Skin epidermis (tissue), 12 donors: ENCODE measurements around the gene CCDC146.
"Not testable (repeated sequence)": the region's sequence is repeated elsewhere in the genome, so short reads cannot be mapped to it uniquely, and the experiment has no call there.

Experiments
- H3K27ac ChIP-seq, 21 experiments: fragments of 200-600 bp; sonication (generic) in 11 of 21; one replicate each; pipeline ENCODE4 v1.5.0; 2020; ENCODE audit warnings: mild to moderate bottlenecking in 3 of 21, inconsistent platforms in 2 of 21, moderate library complexity in 2 of 21
- H3K4me3 ChIP-seq, 7 experiments: fragments of 200-600 bp; sonication (generic) in 2 of 7; one replicate each; pipeline ENCODE4 v1.5.0; 2020; ENCODE audit warnings: inconsistent platforms in 2 of 7, mild to moderate bottlenecking in 2 of 7, moderate library complexity in 1 of 7

CCDC146 gene, protein sequence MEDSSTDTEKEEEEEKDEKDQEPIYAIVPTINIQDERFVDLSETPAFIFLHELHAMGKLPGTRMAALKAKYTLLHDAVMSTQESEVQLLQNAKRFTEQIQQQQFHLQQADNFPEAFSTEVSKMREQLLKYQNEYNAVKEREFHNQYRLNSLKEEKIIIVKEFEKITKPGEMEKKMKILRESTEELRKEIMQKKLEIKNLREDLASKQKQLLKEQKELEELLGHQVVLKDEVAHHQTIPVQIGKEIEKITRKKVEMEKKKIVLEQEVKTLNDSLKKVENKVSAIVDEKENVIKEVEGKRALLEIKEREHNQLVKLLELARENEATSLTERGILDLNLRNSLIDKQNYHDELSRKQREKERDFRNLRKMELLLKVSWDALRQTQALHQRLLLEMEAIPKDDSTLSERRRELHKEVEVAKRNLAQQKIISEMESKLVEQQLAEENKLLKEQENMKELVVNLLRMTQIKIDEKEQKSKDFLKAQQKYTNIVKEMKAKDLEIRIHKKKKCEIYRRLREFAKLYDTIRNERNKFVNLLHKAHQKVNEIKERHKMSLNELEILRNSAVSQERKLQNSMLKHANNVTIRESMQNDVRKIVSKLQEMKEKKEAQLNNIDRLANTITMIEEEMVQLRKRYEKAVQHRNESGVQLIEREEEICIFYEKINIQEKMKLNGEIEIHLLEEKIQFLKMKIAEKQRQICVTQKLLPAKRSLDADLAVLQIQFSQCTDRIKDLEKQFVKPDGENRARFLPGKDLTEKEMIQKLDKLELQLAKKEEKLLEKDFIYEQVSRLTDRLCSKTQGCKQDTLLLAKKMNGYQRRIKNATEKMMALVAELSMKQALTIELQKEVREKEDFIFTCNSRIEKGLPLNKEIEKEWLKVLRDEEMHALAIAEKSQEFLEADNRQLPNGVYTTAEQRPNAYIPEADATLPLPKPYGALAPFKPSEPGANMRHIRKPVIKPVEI

DNA sequence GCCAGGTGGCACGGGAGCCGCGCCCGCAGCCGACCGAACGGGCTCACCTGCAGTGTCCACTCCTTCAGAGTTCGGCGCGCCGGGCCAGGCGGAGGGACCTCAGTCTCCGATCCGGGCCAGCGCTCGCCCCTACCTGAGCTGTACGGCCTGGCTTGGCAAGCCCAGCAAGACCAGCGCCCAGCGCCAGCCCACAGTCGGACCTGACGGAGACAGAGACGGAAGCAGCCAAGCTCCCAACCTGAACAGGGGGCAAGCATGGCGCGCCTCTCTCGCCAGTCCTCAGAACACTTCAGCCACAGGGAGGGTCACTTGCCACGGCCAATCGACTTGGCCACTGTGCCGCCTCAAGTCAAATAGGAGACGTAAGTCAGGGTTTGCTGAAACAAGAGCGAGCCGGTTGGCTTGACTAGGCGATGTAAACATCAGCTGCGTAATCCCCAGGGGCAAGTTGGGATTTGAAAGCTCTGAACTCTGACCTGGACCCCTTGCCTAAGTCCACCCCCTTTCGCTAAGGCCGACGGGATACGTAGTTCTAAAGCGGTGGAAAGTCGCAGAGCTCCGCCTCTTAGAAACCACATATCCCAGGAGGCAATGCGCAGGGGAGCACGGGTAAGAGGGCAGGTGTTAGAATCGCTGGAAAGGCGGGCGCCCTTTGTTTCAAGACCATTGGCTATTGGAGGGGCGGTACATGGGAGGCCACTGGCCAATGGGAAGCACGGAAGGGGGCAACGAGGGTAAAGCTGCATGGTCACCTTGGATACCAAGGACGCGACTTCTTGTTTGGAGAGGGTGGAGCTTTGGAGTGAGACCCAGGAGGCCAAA lies at the start of gene CCDC146:
Gene CCDC146, plus strand, starts transcription at position 756 of the 822 bp plus-strand sequence. CDS start 45,054 bp downstream, outside the sequence.
- peak within 1 kb of the TSS; percentile 54 to 80 (median 63) for H3K4me3 ChIP-seq
- peak within 1 kb of the TSS in 19 of 21 experiments; percentile 50 to 84 (median 69) for H3K27ac ChIP-seq

DNA sequence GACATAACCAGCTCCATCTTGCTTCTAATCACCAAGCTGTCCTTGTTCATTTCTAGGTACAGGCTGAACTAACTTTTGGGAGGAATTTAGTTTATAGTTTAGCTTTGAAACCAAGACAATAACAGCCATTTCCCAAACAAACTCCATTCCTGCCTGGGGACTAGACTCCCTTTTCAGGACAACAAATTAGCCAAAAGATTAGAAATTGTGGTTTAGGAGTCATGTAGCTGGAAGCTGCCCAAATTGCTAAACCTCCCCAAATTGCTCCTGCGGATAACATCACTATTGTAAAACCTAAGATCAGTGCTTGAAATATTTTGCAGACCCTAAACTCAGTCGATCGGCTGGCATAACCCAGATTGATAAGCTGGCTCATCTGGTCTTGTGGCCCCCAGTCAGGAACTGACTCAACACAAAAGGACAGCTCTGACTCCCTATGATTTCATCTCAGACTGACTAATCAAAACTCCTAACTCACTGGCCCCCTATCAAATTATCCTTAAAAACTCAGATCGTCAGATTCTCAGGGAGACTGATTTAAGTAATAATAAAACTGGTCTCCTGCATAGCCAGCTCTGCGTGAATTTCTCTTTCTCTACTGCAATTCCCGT lies 47.5 kb upstream of the CCDC146 start:
- not testable (repeated sequence) for H3K27ac ChIP-seq, H3K4me3 ChIP-seq

DNA sequence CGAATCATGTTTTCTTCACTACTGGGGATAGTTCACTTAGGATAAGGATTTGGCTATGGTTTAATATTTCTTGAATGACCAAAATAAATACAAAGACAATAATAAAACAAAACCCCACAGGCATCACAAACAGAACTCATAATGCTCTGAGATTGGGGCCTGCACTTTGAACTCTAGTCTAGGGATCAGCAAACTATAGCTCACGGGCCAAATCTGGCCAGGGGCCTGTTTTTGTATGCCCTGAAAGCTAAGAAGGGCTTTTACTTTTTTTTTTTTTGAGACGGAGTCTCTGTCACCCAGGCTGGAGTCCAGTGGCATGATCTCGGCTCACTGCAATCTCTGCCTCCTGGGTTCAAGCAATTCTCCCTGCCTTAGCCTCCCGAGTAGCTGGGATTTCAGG lies 45.4 kb upstream of the CCDC146 start:
- not testable (repeated sequence) for H3K27ac ChIP-seq, H3K4me3 ChIP-seq

DNA sequence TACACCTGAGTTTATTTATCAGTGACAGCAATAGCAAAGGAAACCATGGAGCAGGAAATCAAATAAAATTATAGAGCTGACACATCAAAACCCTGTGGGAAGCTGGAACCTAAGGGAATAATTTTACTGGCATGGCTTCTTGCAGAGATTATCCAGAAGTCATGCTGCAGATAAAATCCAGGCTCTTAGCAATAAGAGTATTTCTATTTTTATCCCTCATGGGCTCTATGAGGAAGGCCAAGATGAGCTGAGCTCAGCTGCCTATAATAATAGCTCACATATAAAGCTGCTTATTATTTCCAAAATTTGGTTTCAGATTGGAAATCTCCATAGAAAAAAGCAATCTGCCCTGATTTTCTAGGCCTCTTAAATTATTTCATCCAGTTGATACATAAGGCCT lies 43.3 kb upstream of the CCDC146 start:
- not testable (repeated sequence) for H3K27ac ChIP-seq, H3K4me3 ChIP-seq

DNA sequence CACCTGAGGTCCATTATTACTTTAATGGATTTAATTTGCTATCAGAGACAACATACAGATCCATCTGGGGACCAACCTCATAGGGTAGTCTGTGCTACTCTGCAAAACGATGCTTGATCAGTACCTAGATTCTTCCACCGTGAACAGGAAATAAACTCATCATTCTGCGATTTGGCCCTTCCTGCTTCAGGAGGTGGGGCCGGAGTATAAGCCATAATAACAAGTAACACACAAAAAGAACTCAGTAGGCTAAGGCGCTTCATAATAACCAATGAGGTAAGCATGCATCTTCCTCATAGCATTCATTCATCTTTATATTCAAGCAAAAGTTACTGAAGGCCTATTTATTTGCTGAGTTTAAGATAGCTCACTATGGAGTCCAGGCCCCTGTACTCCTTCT lies 42.8 kb upstream of the CCDC146 start:
- H3K4me3 ChIP-seq, H3K27ac ChIP-seq: not testable (repeated sequence)

DNA sequence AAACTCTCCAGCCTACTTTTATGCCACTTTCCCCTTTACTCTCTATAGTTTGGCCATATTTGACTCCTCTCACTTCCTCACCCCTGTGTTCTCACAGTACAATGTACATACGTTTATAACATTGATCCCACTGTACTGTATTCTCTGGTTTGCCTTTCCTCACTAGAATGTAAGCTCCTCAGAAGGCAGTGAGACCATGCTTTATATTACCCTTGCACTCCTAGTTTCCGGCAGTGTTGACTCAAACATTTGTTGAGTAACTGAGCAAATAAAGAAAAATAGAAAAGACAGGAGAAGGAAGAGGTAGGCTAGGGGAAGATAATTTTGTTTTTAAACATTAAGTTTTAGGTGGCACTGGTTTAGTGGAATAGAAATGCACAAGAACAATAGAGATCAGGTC lies 42.2 kb upstream of the CCDC146 start:
- H3K4me3 ChIP-seq, H3K27ac ChIP-seq: not testable (repeated sequence)

DNA sequence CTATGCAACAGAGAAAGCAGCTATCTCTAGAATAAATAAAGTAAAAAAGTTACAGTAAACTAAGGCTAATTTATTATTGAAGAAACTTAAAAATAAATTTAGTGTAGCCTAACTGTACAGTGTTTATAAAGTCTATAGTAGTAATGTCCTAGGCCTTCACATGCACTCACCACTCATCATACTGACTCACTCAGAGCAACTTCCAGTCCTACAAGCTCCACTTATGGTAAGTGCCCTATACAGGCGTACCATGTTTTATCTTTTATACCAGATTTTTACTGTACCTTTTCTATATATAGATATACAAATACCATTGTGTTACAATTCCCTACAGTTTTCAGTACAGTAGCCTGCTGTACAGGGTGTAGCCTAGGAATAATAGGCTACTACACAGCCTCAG lies 40.2 kb upstream of the CCDC146 start:
- H3K4me3 ChIP-seq, H3K27ac ChIP-seq: not testable (repeated sequence)

DNA sequence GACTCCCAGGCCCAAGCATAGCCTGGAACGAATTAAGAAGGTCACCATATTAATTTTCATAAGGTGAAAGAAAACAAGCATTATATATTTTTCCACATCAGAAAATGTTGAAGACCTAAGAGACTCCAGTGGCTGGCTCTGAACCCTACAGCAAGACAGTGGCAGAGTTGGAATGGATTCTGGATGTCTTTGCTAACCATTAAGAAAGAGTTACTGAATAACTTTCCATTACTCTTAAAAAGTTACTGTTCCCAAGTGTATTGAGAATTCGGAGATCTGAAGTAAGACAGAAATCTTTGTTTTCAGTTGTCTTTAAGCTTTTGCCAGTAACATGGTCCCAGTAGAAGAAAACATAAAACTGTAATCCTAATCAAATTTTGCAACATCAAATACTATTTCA lies 30.1 kb upstream of the CCDC146 start:
- H3K27ac ChIP-seq, H3K4me3 ChIP-seq: not testable (repeated sequence)

DNA sequence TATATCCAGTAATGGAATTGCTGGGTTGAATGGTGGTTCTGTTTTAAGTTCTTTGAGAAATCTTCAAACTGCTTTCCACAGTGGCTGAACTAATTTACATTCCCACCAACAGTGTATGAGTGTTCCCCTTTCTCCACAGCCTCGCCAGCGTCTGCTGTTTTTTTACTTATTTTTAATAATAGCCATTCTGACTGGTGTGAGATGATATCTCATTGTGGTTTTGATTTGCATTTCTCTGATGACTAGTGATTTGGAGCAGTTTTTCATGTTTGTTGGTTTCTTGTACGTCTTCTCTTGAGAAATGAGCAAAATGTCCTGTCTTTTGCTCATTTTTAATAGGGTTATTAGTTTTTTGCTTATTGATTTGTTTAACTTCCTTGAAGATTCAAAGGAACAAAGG lies 21.9 kb upstream of the CCDC146 start:
- not testable (repeated sequence) for H3K4me3 ChIP-seq, H3K27ac ChIP-seq

DNA sequence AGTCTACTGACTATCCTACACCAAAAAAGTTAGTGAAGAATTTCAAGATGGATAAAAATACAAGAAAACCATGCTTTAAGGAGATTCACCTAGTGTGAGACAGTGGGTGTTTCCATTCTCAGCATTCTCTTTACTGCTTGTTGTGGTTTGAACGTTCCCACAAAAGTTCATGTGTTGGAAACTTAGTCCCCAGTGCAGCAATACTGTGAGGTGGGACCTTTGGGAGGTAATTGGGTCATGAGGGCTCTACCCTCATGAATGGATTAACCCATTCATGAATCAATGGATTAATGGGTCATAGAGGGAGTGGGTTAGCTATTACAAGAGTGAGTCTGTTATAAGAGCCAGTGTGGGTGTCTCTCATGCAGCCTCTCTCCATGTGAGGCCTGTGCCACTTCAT lies 21.2 kb upstream of the CCDC146 start:
- not testable (repeated sequence) for H3K4me3 ChIP-seq, H3K27ac ChIP-seq

DNA sequence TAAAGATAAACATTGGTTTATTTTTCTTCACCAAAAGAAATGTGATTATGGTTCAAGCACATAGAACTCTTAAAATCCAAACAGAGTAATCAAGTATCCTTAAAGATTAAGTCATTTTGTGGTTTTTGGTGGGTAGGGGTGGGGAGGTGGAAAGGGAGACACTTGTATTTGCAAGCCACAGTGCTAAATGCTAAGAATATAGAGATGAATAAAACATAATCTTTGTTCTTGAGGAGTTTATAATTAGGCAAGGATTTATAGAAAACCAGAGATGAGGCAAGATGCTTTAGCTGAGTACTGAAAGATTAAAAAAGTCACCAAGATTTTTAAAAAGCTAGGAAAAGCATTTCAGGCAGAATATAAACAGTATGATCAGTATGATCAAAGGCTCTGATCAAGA lies 19.7 kb upstream of the CCDC146 start:
- H3K4me3 ChIP-seq, H3K27ac ChIP-seq: not testable (repeated sequence)

DNA sequence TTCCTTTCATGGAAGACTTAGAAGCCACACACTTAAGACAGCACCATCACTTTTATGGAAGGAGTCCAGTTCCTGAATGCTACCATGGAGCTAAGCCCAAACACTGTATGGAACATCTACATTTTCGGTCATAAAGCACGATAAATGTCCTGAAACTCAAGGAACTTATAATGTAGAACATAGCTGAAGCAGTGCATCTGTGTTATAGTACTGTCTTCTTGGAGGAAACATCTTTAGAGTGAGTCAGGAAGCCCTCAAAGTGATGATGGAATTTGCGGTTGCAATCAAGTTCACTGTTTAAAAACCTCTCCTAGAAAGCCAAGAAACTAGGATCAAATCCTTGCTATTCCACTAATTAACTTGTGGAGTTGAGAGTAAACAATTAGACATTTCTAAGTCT lies 16.5 kb upstream of the CCDC146 start:
- H3K4me3 ChIP-seq, H3K27ac ChIP-seq: not testable (repeated sequence)

DNA sequence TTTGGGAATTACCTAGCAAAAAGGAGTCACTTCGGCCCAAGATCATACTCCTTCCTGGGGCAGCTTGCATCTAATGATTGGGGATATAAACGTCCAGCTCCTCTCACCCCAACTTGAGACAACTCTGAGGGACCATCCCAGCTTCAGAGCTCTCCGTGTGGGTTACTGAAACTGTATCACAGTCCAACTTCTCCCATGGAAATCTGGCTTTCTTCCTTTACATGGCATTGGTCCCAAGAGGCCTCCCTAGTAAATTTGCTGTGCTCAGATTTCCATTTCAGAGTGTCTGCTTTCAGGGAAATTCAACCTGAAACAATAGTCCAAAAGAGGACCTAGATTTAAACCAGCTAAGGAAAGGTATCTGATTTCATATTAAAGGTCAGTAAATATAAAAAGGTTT lies 14.8 kb upstream of the CCDC146 start:
- not testable (repeated sequence) for H3K27ac ChIP-seq, H3K4me3 ChIP-seq

DNA sequence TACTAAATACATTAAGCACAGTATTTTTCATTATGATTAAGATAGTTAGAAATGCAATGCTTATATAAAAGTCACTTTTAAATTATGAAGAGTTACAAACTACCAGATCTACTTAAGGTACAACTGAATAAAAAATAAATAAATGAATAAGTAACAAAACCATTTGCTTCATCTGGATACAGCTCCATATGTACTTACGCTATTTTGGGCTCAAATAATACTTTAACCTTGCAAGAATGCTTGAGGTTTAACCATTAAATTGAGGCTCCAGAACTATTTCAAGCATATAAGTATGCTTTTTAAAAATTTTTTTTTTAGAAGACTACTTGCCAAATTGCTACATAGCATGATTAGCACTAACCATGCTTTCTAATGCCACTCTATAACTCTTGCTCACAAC lies 14.1 kb upstream of the CCDC146 start:
- H3K4me3 ChIP-seq, H3K27ac ChIP-seq: not testable (repeated sequence)

DNA sequence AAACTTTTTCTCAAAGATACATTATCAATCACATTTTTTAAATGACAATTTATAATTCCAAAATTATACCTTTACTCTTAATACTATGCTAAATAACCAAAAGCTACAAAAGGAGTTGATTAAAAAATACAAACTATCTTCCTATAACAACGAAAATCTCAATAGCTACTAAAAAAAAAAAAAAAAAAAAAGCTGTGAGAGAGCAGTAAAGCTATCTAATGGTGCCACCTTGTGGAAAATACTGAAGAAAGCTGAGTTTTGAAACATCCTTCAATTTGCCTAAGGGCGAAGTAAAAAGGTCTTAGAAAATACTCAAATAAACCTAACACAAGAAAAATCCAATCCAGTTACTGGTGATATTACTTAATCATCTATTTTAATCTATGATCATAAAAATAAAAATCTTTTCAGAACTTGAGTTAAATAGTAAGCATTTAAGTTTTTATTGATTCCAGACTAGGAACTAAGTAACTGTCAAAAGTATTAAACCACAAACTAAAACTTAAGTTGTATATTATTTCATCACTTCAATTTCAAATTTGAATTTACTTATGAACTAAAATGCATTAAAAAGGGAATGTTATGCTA lies 9.6 kb upstream of the CCDC146 start:
- not testable (repeated sequence) for H3K4me3 ChIP-seq, H3K27ac ChIP-seq

DNA sequence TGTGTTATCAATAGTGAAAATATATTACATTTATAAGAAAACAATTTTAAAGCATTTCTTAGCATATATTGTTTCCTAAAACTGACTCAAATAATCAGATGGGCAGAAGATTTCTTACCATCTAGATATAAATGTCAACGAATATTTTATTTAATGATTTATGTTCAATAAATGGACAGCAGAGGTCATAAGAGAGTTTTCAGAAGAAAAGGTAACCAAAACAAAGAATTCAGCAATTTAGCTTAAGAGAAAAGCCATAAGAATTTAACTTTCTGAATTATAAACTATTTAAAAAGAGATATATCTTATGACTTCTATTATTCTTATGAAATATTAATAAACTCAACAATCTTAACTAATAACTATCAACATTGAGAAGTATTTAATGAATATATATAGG lies 3.1 kb downstream of the CCDC146 start:
- H3K27ac ChIP-seq, H3K4me3 ChIP-seq: not testable (repeated sequence)

DNA sequence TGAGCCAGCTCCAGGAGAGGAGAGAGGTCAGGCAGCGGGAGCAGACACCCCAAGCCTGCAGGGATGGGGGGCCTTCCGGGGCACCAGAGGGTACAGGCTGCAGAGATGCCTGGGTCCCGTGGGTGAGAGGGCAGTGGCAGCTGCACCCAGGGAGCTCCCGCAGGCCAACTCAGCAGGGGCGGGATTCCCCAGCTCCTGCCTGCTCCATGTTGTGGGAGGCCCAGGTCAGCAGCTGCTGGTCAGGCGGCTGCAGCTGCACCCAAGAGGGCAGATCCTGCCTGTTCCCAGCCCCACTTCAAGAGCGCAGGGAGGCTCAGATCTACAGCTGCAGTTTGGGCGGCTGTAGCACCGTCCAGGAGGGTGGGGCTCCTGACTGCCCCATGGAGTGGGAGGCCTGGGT lies 4.6 kb downstream of the CCDC146 start:
- H3K4me3 ChIP-seq = not testable (repeated sequence)
- peak overlapping the region in 6 of 21 experiments; percentile 3 to 52 (median 19) for H3K27ac ChIP-seq

DNA sequence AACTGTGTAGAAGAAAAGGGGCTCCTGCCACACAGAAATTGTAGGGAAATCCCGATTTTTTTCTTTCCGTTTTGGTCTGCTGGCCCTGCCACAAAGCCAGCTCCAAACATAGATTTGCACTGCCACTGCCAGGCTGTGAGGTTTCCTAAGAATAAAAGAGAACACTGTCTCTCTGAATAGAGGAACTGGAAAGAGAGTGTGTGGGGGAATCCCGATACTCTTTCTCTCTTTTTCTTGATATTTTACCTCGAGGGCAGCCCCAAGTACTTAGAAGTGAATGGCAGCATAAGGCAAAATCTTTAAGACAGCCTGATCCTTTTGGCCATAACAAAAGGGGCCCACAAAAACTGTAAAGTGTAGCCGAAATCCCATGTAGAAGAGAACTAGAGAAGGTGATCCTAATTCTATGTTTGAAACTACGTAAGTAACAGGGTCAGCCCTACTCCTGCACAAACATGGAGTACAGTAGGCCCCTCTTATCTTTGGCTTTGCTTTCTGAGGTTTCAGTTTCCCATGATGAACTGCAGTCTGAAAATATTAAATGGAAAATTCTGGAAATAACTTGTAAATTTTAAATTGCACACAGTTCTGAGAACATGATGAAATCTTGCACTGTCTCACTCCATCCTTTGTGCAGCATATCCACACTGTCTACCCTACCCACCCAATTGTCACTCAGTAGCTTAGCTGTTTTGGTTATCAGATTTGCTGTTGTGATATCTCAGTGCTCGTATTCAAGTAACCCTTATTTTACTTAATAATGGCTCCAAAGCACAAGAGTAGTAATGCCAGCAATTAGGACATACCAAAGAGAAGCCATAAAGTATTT lies 6.4 kb downstream of the CCDC146 start:
- H3K4me3 ChIP-seq = not testable (repeated sequence)
- H3K27ac ChIP-seq = peak overlapping the region in 9 of 21 experiments; percentile 34 to 65 (median 48)
